Epithelial cell of prostate (primary cell): ENCODE results near the gene RET.

Experiments
- DNase-seq: peaks from one replicate; pipeline ENCODE4 v3.0.0-alpha.2; 2011; ENCODE audit warnings: low read depth, low spot score
- H3K27ac ChIP-seq: fragments of 450-650 bp; 2 replicates; pipeline ENCODE4 v1.5.1; 2017; ENCODE audit warnings: mild to moderate bottlenecking

Gene RET

GRCh38 chr10:43099928-43100327, 23.1 kb downstream of the RET start:
- DNase-seq: no peak
- no peak overlapping the region for H3K27ac ChIP-seq

- H3K27ac ChIP-seq: no peak overlapping the region
- DNase-seq: no peak
These were observed 23.5 kb downstream of the RET start for GRCh38 chr10:43100366-43100765.

- DNase-seq: no peak
- H3K27ac ChIP-seq: no peak overlapping the region
These were observed 25.4 kb downstream of the RET start for GRCh38 chr10:43102063-43102828.

GRCh38 chr10:43105102-43105955, 28.5 kb downstream of the RET start:
- H3K27ac ChIP-seq: no peak overlapping the region
- no peak for DNase-seq

GRCh38 chr10:43105956-43106229, 29.0 kb downstream of the RET start:
- no peak overlapping the region for H3K27ac ChIP-seq
- DNase-seq: no peak

GRCh38 chr10:43106256-43107091, 29.6 kb downstream of the RET start:
- no peak overlapping the region for H3K27ac ChIP-seq
- no peak for DNase-seq

GRCh38 chr10:43108951-43109350, 32.1 kb downstream of the RET start:
- no peak for DNase-seq

GRCh38 chr10:43109671-43110249, 32.9 kb downstream of the RET start:
- DNase-seq: no peak

More at GRCh38 chr10:43108951-43109350, 32.1 kb downstream of the RET start:
- no peak overlapping the region for H3K27ac ChIP-seq

GRCh38 chr10:43110338-43111071, 33.6 kb downstream of the RET start:
- DNase-seq: no peak
- H3K27ac ChIP-seq: no peak overlapping the region

More at GRCh38 chr10:43109671-43110249, 32.9 kb downstream of the RET start:
- H3K27ac ChIP-seq: no peak overlapping the region

- no peak overlapping the region for H3K27ac ChIP-seq
- no peak for DNase-seq
These were observed 34.2 kb downstream of the RET start for GRCh38 chr10:43111101-43111500.

GRCh38 chr10:43111921-43112607, 35.2 kb downstream of the RET start:
- DNase-seq: no peak
- no peak overlapping the region for H3K27ac ChIP-seq

- H3K27ac ChIP-seq: no peak overlapping the region
- no peak for DNase-seq
These were observed 35.7 kb downstream of the RET start for GRCh38 chr10:43112608-43112961.

- H3K27ac ChIP-seq: no peak overlapping the region
- no peak for DNase-seq
These were observed 36.6 kb downstream of the RET start for GRCh38 chr10:43113201-43114087.

- no peak overlapping the region for H3K27ac ChIP-seq
- DNase-seq: no peak
These were observed 37.3 kb downstream of the RET start for GRCh38 chr10:43114088-43114742.

GRCh38 chr10:43114743-43115611, 38.1 kb downstream of the RET start:
- no peak overlapping the region for H3K27ac ChIP-seq
- DNase-seq: no peak

- no peak for DNase-seq
- H3K27ac ChIP-seq: no peak overlapping the region
These were observed 39.2 kb downstream of the RET start for GRCh38 chr10:43115881-43116595.
